Measurements from ENCODE around the gene NCAPG2. TPM values are rescaled to one million over a fixed set of nuclear protein-coding genes. Genes with fewer than 3 reads are reported as not detected.

The NCAPG2 gene
- total and polyA plus RNA-seq, 2 experiments from 2014 or later: 38.7 to 91.2 TPM

- TF ChIP-seq, protein P1, sequence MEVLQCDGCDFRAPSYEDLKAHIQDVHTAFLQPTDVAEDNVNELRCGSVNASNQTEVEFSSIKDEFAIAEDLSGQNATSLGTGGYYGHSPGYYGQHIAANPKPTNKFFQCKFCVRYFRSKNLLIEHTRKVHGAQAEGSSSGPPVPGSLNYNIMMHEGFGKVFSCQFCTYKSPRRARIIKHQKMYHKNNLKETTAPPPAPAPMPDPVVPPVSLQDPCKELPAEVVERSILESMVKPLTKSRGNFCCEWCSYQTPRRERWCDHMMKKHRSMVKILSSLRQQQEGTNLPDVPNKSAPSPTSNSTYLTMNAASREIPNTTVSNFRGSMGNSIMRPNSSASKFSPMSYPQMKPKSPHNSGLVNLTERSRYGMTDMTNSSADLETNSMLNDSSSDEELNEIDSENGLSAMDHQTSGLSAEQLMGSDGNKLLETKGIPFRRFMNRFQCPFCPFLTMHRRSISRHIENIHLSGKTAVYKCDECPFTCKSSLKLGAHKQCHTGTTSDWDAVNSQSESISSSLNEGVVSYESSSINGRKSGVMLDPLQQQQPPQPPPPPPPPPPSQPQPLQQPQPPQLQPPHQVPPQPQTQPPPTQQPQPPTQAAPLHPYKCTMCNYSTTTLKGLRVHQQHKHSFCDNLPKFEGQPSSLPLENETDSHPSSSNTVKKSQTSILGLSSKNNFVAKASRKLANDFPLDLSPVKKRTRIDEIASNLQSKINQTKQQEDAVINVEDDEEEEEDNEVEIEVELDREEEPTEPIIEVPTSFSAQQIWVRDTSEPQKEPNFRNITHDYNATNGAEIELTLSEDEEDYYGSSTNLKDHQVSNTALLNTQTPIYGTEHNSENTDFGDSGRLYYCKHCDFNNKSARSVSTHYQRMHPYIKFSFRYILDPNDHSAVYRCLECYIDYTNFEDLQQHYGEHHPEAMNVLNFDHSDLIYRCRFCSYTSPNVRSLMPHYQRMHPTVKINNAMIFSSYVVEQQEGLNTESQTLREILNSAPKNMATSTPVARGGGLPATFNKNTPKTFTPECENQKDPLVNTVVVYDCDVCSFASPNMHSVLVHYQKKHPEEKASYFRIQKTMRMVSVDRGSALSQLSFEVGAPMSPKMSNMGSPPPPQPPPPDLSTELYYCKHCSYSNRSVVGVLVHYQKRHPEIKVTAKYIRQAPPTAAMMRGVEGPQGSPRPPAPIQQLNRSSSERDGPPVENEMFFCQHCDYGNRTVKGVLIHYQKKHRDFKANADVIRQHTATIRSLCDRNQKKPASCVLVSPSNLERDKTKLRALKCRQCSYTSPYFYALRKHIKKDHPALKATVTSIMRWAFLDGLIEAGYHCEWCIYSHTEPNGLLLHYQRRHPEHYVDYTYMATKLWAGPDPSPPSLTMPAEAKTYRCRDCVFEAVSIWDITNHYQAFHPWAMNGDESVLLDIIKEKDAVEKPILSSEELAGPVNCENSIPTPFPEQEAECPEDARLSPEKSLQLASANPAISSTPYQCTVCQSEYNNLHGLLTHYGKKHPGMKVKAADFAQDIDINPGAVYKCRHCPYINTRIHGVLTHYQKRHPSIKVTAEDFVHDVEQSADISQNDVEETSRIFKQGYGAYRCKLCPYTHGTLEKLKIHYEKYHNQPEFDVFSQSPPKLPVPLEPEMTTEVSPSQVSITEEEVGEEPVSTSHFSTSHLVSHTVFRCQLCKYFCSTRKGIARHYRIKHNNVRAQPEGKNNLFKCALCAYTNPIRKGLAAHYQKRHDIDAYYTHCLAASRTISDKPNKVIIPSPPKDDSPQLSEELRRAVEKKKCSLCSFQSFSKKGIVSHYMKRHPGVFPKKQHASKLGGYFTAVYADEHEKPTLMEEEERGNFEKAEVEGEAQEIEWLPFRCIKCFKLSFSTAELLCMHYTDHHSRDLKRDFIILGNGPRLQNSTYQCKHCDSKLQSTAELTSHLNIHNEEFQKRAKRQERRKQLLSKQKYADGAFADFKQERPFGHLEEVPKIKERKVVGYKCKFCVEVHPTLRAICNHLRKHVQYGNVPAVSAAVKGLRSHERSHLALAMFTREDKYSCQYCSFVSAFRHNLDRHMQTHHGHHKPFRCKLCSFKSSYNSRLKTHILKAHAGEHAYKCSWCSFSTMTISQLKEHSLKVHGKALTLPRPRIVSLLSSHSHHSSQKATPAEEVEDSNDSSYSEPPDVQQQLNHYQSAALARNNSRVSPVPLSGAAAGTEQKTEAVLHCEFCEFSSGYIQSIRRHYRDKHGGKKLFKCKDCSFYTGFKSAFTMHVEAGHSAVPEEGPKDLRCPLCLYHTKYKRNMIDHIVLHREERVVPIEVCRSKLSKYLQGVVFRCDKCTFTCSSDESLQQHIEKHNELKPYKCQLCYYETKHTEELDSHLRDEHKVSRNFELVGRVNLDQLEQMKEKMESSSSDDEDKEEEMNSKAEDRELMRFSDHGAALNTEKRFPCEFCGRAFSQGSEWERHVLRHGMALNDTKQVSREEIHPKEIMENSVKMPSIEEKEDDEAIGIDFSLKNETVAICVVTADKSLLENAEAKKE (CRISPR knock-in tag; IDR thresholded peaks at IDR 0.05): no peak
- TF ChIP-seq ETS1 (IDR thresholded peaks at IDR 0.05) (no peak), CREB1 (CRISPR knock-in tag; IDR thresholded peaks at IDR 0.05; ENCODE audit: low read depth) (no peak)
Measured at GRCh38 chr7:158603773-158604755, 100.5 kb downstream of the NCAPG2 start (continued).

GRCh38 chr7:158602905-158603772 lies 101.5 kb downstream of the NCAPG2 start:
- Histone ChIP-seq H3K27ac (ENCODE audit: low read depth) (no peak overlapping the region), H3K79me2 (replicated peaks; ENCODE audit: insufficient read depth) (no peaks in the 10 kb centered on the region), H2AFZ (no peak overlapping the region), H3K4me1 (ENCODE audit: insufficient read depth) (no peaks in the 10 kb centered on the region), H3K4me3 (no peak overlapping the region), H4K20me1 (replicated peaks; ENCODE audit: insufficient read depth) (no peaks in the 10 kb centered on the region; the same call in 1 of the 2 replicates), H3K36me3 (ENCODE audit: insufficient read depth) (no peaks in the 10 kb centered on the region), H3K27me3 (ENCODE audit: insufficient read depth) (no peaks in the 10 kb centered on the region), H3K4me2 (no peak overlapping the region), H3F3A (replicated peaks; ENCODE audit: low read depth) (no peaks in the 10 kb centered on the region), H3K9me2 (ENCODE audit: insufficient read depth) (no peaks in the 10 kb centered on the region)
- Mint-ChIP-seq H3K27ac (no peak overlapping the region), H3K9me3 (no peaks in the 10 kb centered on the region), H3K4me1 (no peaks in the 10 kb centered on the region), H3K36me3 (ENCODE audit: low read depth) (peaks cover 19% of the 10 kb centered on the region), H3K4me3 (no peak overlapping the region), H3K27me3 (ENCODE audit: insufficient read depth, low read depth, poor library complexity) (peaks cover 13% of the 10 kb centered on the region)
- no peak for DNase-seq (ENCODE audit: low spot score)
- ATAC-seq: no peak
- TF ChIP-seq EZH2 (IDR thresholded peaks at IDR 0.05; ENCODE audit: low read depth, unreplicated experiment): no peak

Measured in GM23338 (cell line).